ENCODE results near the gene PEF1.

Gene PEF1

DNA sequence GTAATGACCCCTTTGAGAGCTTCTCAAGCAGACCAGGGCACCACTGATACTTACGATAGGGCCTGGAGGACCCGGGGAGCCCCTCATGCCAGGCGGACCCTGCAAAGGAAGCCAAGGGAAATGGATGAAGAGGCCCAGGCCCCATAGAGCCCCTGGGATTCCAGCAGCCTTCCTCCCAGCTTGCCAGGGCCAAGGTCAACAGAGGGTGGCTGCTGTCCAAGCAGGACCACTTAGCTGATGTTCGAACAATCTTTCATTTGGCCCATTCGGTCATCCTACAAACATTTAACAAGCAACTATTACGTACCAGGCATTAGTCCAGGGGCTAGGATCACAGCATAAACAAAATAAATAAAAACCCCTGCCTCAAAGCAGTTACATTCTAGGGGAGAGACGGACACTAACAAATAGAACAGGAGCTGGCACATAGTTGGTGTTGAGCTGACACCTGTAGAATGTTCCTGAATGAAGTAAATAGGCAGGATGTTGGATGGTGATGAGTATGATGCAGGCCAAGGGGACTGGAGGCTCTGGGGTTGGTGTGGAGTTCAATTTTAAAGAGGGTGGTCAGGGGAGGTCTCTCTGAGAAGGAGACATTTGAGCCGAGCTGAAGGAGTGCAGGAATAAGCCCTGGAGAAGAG, 27.0 kb upstream of the PEF1 start:
- peak; percentile 8 for DNase-seq (ENCODE audit: low read depth)

DNA sequence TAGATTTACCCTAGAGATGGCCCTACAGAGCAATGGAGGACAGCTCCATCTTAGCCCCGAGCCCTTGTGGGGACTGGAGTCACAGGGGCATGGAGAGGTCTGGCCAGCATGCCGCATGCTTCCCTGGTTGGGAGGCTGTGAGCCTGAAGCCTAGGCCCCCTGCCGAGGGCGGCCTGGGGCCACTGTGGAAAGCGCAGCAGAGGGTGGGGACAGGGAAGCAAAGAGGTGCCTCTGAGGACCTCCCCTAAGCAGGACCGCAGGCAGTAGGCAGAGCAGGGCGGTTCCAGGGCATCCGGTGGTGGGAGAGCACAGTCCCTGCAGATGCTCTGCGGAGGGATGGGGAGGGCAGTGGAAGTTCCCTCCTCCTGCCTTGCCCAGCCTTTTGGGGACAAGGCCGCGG, 26.5 kb upstream of the PEF1 start:
- DNase-seq (ENCODE audit: low read depth) = no peak

DNA sequence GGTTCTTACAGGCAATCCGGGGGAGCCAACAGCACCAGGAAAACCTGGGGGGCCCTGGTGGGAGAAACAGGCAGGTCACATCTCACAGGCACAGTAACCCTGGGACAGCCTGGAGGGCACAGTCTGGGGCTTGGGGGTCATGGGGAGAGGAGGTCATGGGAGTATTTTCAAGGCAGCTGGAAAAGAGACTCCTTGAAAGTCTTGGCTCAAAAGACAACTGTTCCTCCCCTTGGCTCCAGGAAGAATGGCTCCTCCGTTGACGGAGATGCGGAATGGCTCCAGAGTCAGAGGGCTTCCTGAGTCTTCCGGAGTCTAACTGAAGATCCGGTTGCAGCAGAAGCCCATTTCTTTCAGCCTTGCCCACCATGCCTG, 25.9 kb upstream of the PEF1 start:
- DNase-seq (ENCODE audit: low read depth) = no peak

DNA sequence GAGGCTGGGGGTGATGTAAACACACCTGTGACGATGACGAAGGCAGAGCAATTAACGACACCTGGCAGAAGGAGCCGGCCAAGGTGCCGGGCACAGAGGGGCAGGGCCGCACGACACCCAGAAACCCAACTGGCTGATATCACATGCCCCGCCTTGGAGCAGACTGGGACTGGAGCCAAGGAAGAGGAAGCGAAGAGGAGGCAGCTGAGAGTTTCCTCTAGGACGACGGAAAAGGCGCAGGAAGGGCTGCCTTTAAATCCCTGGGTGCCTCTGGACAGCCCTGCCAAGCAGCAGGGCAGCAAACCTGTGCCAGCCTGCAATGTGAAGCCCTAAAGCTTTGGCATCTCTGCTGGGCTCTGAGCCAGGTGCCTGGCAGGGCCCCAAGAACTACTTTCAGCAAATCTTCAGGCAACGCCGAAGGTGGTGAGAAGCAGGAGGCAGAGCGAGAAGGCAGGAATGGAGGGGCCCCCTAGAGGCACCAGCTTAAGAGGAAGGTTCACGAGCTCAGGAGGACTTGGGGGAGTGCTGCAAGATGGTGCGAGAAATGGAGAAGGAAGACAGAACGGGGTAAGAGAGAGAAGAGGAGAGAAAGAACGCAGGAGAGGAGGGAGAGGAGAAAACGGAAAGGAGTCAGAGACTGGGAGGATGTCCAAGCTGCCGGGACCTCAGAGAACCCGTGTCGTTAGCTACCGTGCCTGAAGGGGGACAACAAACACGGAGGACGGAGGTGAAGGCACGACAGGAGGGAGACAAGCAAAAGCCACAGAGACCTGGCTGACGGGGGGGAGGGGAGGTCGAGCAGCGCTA, 25.3 kb upstream of the PEF1 start:
- DNase-seq (ENCODE audit: low read depth) = peak; percentile 18

DNA sequence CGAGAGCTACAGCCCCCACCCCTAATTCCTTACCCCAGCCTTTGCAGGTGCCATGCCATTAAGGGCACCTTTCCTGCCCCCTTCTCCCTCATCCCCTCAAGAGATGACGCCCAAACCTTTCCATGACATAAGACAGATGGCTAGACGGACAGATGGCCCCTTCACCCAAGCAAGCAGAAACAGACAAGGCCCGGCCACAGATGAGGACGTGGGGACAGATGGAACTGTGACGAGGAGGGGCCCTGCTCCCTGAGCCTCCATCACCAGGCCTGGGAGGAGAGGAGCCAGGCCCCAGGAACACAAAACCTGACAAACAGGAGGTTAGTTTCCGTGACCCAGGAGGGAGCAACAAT, 24.7 kb upstream of the PEF1 start:
- DNase-seq (ENCODE audit: low read depth) = no peak

DNA sequence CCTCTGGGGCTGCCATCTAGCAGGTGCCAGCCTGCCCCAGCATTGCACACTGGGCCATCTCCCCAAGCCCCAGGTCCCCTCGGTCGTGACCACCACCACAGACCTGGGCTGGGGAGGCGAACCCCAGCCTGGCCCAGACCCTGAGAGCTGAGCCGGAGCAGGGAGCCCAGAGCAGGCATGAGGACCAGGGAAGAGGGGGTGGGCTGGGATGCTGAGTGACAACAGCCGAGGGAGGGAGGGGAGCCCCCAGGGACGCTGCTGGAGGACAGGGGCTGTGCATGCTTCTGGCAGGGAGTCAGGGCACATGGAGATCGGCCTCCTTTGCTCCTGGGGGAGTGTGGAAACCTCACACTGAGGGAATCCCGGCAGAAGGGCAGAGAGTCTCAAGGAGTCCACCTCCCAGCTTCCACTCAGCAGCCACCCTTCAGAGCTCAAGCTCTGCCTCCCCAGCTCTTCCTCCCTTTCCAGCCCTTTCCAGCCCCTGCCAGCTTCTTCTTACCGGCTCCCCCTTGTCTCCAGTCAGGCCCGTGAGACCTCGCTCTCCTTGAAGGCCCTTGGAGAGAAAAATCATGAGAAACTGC, 23.7 kb upstream of the PEF1 start:
- DNase-seq (ENCODE audit: low read depth) = no peak

DNA sequence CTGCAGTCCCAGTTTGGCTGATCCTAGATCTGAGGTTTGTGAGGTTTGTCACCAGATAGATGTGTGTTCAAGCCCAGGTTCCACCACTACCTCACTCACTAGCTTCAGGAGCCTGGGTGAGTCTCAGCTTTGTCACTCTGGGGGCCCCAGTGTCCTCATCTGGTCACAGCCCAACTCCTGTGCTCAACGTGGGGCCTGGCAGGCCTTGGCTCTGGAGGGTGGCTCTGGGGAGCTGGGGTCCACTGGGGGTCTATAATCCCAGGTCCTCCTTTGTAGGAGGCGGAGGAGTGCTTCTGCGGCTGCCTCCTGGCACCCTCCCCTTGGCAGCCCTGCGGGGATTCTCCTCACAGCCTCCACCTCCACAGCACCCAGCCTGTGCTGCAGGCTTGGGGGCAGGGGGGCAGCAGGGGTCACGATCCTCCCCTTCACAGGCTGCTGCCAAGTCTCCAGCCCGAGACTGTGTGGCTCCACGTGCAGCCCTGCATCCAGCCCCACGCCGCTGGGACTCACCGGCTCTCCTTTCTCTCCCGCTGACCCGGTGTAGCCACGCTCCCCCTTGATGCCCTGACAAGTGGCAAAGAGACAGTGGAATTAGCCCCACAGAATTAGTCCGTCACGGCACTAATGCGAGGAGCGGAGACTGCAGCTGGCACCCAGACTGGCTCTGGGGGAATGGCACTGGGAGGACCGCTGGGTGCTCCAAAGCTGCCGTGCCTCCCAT, 22.5 kb upstream of the PEF1 start:
- DNase-seq (ENCODE audit: low read depth) = no peak

DNA sequence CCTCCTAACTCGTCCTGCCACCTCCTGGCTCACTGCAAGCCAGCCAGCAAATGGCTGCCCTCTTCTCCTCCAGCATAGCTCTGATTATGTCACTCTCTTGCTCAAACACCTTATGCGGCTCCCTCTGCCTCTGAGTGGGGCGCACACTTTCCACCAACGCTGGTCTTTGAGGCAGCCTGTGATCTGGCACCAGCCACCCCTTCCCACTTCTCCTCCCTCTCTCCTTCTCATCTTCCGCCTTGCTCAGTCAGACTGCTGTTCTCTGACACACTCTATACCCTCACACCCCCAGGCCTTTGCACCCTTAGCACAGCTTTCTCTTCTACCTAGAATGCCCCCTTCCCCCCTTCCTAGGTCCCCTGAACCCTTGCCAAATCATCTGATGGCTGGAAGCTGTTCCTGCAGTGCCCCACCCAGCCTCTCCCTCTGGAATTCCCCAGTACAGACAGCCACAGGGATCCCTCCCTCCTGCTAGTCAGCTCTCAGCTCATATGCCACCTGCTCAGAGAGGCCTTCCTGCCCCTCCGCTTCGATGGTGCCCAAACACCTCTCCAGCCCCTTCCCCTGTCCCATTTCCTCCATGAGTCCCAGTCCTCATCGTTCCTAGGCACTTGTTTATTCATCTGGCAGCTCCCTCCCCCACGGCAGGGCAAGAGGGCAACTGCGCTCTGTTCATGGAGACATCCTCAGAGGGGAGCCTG, 21.7 kb upstream of the PEF1 start:
- DNase-seq (ENCODE audit: low read depth) = peak; percentile 29

DNA sequence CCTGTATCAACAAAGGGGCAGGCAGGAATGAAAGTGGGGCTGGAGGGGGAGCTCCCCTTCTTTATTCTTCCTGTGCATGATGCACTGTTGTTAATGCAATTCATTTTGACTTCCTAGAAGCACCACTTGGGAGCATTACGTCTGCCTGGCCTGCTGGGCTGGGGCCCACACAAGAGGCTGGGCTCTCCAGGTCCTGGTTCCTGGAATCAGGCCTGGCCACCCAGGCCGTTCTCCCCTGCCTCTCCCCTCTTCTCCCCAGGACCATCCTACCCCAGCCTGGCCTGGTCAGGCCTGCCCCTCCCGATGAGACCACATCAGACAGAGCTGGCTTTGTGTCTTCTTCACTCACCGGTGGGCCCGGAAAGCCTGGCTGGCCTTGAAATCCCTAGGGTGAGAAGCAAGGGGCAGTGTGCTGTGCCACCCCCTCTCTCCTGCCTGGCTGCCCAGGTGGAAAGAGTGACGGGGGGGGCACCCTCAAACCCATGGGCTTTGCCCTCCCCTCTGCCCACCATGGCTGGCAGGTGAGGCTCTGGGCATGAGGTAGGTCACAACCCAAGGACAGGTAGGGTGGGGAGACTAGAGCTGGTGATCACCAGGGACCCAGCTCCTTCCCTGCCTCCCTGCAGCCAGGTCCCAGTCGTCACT, 20.7 kb upstream of the PEF1 start:
- DNase-seq (ENCODE audit: low read depth) = no peak

DNA sequence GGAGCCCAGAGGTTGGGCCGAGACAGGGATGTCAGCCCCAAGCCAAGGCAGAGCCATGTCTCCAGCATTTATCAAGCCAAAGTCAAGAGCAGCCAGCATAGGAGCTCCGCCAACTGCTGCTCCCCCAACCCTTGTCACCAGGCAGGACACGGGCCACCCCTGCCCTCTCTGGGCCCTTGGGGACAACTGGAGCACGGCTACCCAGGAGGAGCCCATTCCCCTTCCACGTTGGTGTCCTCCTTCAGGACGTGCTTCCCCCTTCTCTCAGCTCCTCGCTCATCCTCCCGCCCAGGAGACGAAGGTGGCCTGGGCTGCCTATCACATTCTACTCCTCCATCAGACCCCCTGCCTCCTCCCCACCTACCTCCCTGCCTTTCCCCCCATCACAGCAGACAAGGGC, 19.9 kb upstream of the PEF1 start:
- DNase-seq (ENCODE audit: low read depth) = no peak

DNA sequence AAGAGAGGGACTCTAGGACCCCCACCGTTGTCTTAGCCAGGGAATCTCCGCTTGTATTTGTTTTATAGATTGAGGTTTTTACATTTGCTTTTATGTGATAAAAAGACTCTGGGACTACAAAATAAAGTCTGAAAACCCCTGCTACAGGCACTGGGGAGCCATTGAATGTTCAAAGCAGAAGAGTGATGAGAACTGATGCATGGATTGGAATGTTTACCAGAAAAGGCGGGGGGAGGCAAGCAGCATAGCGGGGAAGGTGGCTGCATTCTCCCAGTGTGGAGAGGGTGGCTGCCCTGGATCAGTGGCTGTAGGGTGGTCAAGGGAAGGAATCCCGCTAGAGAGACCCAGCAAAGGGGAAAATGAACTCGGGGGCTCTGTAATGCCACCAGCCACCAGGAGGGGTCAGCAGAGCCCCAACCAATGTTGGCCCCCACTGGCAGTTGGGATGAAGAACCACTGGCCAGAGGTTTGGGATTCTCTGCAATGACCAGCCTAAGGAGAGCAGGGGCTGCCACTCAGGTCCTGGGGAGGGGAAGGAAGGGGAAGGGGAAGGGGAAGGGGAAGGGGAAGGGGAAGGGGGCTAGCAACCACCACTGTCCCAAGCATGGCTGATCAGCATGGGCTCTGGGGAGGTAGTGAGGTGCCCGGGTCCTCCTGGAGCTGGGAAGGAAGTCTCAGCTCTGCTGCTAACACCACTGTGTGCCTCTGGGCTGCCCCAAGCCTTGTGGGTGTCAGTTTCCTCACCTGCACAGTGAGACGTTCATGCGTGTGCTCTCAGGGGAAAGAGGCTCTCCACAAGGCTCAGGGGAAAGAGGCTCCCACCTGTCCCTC, 19.2 kb upstream of the PEF1 start:
- peak; percentile 23 for DNase-seq (ENCODE audit: low read depth)

DNA sequence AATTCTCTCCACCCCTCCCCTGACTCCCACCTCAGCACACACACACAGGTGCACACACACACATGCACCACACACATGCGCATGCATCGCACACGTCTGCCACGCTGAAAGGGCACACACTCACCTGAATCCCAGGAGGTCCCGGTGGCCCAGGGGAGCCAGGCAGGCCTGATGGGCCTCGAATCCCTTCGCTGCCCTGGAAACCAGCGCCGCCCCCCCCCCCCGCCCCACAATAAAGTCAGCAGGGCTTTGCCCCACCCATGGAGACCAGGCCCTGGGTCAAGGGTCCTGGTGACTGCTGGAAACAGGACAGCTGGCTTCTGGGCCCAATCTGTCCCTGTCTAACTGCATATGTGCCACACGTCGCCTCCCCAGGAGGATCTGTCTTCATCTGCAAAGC, 17.8 kb upstream of the PEF1 start:
- no peak for DNase-seq (ENCODE audit: low read depth)

DNA sequence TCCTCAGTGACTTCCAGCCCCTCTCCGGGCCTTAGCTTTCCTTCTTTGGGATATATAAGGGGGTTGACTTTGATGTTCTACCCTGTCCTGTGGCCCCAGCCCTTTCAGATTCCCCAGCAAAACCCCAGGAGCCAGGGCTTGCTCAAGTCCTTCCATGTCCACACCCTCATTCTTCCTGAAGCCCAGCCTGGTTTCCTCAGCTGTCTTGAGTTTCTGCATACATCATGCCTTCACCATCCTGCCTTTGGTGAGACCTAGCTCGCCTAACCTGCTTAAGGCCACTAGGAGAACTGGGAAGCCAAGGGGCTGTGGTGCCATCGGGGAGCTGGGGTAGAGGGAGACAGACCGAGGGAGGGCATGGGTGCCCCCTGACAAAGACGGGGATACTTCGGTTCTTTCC, 17.2 kb upstream of the PEF1 start:
- no peak for DNase-seq (ENCODE audit: low read depth)

DNA sequence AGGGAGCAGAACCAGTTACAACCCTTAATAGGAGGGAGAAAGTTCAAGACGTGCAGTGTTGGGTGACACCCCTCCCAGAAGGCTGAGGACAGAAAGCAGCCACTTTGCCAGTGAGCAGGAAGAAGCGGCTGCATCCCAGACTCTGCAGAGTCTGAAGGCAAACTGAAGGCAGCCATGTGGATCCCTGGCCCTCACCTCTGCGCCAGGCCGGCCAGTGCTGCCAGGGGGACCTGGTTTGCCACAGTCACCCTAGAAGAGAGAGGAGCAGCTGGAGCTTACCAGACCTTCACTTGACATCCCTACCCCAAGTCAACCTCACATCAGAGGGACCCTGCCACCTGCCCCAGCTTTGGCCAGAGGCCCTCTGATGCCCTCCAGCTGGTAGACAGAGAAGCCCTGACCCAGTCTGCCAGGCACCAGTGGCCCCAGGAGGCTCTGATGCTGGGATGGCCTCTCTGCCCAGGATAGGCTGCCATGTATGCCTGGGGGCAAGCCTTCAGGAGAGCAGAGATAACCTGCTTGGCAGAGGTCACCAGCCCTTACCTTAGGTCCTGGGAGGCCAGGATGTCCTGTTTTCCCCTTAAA, 16.3 kb upstream of the PEF1 start:
- no peak for DNase-seq (ENCODE audit: low read depth)

DNA sequence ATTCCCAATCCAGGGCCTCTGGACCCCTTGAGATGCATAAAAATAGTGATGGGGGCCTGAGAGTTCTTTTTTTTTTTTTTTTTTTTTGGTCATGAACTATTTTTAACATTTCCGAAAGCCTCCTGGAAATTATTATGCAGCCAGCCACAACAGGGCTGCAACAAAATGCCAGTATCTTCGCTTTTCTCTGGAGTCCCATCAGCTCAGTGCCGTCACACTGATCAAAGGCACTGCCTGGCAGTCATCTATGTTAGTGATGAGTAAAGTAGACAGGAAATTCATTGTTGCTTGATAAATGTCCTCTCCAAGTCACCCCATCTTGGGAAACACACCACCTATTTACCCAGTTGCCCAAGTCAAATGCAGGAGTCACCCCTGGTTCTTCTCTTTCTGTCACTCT, 15.2 kb upstream of the PEF1 start:
- no peak for DNase-seq (ENCODE audit: low read depth)

DNA sequence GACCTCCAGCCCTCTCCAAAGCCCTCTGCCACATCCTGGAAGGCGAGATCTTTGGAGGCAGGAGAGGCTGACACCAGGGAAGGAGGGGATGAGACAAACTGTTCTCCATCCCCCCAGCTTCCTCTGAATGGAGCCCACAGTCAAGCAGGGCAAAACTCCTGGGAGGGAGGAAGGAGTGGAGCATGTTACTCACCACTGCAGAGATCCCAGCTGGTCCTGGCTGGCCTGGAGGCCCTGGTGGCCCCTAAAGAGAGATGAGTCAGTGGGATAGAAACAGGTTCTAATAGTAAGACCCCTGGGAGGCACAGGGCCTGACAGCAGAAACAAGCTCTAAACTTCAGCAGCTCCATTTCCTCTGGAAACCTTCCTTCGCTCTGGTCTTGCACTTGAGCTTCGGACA, 14.0 kb upstream of the PEF1 start:
- no peak for DNase-seq (ENCODE audit: low read depth)

DNA sequence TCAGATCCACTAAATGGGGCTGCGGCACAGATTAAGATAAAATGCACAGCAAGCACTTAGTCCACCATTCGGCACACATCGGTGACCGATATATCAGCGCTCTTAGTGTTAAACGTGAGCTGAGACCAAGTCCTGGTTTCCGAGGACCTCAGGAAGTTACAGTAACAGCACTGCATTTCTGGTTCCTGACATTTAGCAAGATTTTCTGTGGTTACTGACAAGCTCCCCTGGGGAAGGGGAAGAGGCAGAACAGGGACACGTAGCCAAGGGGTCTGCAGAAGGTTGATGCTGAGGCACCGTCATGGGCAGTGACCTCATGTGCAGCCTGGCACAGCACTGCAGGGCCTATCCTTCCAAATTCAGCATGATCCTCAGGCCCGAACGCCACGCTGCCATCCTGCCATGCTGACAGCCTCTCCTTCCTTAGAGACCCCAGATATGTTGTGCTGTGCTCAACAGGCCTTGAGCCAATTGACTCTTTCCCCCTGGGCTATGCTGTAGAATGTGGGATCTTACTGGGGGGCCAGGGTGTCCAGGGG, 13.4 kb upstream of the PEF1 start:
- no peak for DNase-seq (ENCODE audit: low read depth)

DNA sequence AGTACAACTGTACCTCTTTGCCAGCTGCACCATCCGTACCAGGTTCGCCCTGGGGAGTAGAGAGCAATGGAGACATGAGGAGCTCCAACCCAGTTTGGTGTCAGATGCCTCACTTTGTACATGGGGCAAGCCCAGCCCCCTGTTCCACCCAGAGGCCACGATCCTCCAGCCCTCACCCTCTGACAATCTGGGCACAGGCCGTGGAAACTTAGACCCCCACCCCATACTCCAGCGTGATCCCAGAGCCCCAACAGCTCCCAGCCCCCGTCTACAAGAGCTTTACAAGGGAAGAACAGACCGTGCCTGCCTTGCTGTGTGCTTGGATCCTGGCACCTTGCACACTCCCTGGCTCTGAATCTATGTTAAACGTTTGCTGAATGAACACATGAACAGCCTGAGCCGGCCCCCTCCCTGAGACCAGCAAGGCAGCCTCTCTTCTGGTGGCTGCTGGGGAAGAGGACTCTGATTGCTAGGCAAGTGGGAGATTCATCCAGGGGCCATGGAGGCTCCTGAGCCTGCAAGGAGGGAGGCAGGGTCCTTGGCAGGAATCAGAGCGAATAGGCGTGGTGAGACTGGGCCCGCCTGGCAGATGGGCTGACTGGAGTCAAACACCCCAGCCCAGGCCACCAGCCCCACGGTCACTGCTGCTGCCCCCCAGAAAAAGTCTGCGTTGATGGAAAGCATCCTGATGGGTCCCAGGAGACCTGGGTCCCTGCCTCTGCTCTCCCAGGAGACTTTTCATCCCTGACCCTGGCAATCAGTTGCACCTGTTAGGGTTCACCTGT, 12.5 kb upstream of the PEF1 start:
- DNase-seq (ENCODE audit: low read depth) = no peak

DNA sequence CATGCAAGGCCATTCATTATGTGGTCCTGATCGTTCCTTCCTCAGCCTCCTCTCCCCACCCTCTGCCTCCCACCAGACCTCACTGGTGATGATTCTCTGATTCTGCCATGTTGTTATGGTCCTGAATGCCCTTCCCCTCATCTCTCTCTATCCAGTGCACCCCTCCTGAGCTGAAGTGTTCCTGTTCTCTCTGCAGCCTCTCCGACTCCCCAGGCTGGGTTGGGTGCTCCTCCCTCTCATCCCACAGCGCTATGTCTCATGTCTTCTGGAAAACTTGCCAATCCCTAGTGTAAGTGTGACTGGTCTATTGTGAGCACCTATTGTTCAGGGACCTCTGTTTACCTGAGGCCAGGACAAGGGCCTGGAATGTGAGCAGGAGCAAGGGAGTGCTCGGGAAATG, 11.1 kb upstream of the PEF1 start:
- DNase-seq (ENCODE audit: low read depth) = no peak

DNA sequence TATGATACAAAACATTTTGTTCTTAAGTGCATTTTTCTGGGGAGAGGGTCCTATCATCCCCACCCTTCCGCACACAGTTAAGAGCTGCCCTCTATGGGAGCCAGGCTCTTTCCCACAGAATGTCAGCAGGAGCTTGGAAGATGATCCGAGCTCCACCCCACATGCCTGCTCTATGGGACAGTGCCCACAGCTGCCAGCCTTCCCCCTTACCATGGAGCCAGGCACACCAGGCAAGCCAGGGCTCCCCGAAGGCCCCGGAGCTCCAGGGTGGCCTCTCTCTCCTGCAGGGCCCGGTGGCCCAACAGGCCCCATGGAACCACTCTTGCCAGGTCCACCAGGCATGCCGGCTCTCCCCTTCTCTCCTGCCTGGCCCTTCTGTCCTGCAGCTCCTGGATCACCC, 10.4 kb upstream of the PEF1 start:
- no peak for DNase-seq (ENCODE audit: low read depth)

Data from fibroblast of the conjunctiva (primary cell).